Forelimb muscle (tissue), 1 donor: ENCODE results near the gene NLRP8. TPM values are rescaled to one million over a fixed set of nuclear protein-coding genes. Genes with fewer than 3 reads are reported as not detected.
"Not testable (repeated sequence)": the region's sequence is repeated elsewhere in the genome, so short reads cannot be mapped to it uniquely, and the experiment has no call there.

ENCODE experiments used
- DNase-seq: peaks from one replicate; pipeline ENCODE4 v3.0.0-alpha.2; 2013; ENCODE audit warnings: low read depth
- polyA plus RNA-seq: library from polyadenylated mRNA; unstranded; fragments of 120-200 nt; gene quantifications from one replicate; pipeline ENCODE4 v1.2.1, GENCODE V29; 2013; ENCODE audit not compliant: insufficient read length

The NLRP8 gene
- not detected for polyA plus RNA-seq

DNA sequence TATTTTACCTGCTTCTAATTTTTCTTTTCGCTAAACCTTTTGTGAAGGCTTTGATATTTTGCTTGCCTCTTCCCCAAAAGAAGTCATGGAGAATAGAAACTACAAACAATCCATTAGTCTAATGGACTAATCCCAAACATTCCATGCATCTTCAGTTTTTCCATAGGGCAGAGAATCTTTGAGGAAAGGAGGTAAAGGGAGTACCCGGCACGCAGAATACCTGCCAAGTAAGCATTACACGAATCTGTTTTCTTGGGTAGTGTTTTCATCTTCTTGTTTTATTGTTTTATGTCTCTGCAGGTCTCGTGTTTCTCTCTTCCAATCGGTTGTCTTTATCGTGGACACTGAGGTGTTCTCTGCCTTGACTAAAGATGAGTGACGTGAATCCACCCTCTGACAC is at the start of gene NLRP8:
Gene NLRP8 (plus strand): TSS at position 301 of the 400 bp plus-strand sequence.
- no peak for DNase-seq

DNA sequence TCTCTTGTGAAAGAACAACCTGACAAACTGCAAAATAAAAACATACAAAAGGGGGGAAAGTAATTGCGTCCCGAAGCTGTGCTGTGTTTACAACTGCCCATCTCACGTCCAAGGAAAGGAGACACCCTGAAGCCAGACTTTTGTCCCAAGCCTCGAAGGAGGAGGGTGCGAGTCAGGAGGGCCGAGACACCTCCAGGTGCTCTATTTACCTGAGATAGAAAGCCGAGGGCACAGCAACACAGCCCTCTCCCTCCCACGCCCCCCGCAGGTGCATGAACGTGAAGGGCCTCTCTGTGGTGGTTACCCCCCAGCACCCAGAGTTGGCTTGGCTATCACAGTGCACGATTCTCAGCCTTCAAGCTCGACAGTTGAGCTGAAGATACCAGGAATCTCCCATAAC is 48.7 kb upstream of the NLRP8 start:
- no peak for DNase-seq

DNA sequence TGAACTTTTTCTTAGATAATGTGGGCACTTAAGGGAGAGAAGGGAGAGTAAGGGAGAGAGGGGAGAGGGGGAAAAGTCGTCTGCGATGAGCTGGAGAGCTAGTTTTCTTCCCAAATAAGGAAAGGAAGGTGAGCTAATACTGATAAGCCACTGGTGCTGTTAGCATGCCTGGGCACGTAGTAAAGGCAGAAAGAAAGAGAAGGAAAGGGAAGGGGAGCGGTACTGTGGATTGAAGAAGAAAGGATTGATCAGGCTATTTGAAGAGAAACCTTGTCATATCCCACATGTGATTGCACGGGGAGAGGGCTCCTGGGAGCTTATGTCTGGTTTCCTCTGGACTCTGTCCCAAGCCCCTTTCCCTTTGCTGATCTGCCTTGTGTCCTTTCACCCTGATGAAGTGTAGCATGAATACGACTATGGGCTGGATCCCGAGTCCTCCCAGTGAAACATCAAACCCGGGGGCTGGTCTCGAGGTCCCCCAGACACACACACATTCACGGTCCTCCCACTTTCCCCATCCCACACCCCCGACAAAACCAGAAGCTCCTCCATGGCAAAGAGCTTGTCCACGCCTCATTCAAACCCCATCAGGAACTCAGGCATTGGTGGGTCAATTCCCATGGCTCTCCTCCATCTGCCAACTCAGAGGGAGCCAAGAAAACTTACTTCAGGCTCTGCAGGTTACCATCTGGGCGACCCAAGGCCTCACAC is 46.1 kb upstream of the NLRP8 start:
- no peak for DNase-seq

DNA sequence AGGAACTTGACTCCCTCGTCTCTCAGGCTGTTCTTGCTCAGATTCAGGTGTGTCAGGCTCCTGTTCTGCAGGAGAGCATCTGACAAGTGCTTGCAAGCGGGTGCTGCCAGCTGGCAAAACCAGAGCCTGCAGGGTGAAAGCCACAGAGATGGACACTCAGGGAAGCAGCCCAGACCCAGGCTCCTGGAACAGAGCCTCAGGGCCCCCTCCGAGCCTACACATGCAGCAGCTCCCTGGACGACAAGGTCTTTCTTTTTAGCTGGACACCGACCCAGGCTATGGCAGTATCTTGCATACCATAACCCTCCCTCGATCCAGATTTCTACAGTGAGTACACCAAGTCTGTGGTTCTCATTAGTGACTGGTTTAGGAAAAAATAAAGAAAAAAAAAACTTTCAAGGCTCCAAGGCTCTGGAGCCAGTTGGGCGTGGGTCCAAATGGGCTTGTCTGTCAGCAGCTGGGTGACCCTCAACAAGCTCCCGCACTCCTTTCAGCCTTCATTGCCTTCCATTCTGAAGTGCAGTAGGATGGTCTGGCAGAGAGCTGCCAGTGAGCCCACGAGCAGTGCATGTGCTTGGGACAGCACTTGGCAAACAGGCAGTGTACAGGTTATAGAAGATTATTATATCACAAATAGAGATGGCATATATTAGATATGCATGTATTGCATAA is 45.4 kb upstream of the NLRP8 start:
- DNase-seq: no peak

DNA sequence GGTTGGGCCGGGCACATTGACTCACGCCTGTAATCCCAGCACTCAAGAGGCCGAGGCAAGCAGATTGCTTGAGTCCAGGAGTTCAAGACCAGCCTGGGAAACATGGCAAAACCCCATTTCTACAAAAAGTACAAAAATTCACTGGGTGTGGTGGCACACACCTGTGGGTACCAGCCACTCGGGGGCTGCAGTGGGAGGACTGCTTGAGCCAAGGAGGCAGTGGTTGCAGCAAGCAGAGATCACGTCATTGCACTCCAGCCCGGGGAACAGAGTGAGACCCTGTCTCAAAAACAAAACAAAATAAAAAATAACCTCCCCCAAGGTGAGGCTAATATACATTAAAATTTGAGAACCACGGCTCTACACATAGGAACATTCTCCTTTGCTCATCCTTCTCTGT is 40.3 kb upstream of the NLRP8 start:
- no peak for DNase-seq

DNA sequence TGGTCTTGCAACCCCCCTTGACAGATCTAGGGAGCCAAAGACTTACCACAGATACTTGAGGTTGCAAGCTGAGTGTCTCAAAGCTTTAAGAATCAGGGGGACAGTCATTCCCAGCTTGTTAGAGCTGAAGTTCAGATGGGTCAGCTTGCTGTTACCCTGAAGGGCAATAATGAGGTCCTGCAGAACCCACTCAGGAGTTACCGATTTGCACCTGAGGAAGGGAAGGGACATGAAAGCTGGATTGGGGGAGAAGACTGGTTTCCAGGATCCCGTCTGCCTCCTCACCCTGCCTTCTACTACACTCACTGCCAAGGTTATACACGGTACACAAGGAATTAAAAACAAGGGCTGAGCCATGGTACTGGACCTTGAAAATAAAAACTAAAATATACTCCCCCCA is 39.9 kb upstream of the NLRP8 start:
- DNase-seq: no peak

DNA sequence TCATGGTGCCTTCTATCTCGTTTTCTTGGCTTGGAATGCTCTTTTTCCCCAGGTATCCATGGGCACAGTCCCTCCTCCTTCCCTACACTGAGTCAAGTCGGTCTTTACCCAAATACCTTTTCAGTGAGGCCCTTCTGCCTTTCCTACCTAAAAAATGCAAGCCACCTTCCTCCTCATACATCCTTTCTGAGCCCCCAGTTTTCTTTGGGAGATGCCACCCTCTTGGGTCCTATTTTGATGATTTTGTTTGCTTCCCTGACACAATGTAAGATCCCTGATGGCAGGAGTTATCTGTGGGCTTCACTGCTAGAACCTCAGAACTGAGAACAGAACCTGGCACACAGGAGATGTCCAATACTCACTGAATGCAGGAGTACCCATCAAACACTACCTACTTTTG is 37.8 kb upstream of the NLRP8 start:
- no peak for DNase-seq

DNA sequence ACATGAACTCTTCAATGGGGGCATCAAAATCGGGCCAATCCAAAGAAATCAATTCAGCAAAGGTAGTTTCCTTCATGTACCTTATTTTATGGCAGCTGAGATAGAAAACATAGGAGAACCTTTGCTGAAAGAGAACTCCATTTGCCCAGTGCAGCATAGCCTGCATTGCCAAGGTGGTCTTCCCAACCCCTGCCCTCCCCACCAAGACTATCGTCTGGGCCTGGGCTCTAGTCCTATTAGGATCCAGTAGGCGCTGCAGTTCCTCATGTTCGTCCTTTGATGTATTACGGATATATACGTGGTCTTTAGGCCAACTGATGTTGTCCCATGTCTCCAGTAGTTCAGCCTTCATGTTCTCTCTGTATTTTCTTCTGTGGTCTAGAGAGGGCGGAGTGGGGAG is 34.7 kb upstream of the NLRP8 start:
- no peak for DNase-seq

DNA sequence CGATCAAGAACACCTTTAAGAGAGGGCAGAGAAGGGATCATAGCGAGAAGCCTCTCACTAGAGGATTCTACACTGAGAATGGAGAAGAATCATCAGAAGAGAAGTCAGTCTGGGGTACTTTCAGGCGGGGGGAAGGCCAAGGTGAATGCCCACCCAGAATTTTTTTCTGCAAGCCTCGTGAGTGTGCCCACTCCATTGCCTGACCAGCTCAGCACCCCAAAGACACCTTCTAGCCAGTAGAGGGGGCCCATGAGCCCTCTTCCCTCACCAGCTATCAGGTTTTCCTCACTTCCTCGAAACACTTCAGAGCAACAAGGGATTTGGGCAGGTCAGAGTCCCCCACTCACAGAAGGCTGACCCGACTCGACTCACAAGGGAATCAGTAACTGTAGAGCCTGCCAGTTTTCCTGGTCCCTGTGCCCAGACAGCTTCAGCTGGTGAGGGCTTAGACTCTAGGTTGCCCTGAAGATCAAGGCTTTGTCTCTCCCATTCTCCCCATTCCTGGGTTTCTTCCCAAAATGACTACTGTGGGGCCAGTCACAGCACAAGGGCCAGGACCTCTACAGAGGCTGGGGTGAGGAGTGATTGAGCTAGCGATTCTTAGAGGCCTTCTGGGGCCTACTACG is 33.9 kb upstream of the NLRP8 start:
- no peak for DNase-seq

DNA sequence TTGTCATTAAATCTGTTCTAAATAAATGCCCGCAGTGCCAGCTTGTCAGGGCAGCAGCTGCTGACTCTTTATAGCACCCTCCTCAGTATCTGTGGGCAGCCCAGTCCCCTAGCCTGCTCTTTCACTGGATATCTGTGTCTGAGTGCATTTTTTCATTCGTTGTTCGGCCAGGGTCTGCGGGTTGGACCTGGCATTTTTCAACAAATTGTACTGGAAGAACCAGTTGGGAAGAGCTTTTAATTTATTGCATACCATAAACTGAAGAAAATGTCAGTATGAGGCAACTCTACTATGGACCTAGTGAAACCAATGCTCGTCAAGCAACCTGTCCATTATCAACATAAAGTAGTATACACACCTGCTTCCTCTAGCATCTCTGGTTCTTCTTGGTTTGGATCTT is 24.1 kb upstream of the NLRP8 start:
- DNase-seq: no peak

DNA sequence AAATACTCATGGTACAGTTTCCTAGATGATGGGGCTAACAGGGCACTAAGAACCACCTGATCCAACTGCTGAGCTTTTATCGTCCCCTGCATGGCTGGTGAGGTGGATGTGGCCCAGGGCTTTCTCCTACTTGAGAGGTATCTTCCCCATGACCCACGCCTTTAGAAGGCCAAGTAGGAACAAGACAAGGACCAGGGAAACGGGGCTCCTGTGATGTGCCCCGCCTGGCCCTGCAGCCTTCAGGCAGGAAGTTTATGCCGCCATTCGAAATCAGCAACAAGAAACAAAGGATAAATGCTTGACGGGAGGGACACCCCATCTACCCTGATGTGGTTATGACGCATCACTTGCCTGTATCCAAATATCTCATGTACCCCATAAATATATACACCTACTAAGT is 19.6 kb upstream of the NLRP8 start:
- no peak for DNase-seq

DNA sequence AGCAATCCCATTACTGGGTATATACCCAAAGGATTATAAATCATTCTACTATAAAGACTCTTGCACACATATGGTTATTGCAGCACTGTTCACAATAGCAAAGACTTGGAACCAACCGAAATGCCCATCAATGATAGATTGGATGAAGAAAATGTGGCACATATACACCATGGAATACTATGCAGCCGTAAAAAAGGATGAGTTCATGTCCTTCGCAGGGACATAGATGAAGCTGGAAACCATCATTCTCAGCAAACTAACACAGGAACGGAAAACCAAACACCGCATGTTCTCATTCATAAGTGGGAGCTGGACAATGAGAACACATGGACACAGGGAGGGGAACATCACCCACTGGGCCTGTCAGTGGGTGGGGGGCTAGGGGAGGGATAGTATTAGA is 18.4 kb upstream of the NLRP8 start:
- not testable (repeated sequence) for DNase-seq

DNA sequence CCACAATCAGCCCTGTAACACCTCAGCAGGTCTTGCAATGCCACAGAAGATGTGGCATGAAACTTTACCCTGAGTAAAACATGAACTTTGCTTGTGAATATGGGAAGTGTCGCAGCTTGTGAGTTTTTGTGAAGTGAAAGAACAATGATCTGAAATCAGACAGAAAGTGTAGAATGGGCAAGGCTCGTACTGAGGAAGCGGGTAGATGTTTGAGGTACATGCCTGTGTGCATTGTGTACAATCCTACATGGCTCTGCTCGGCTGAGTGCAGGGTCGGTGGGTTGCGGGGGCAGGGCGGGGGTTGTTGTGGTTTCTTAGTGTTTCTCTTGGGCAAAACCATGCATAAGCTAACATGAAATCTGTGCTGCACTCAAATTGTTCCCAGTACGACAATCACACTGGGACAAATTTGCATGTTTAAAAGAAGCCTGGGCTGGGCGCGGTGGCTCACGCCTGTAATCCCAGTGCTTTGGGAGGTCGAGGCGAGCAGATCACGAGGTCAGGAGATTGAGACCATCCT is 16.6 kb upstream of the NLRP8 start:
- no peak for DNase-seq

DNA sequence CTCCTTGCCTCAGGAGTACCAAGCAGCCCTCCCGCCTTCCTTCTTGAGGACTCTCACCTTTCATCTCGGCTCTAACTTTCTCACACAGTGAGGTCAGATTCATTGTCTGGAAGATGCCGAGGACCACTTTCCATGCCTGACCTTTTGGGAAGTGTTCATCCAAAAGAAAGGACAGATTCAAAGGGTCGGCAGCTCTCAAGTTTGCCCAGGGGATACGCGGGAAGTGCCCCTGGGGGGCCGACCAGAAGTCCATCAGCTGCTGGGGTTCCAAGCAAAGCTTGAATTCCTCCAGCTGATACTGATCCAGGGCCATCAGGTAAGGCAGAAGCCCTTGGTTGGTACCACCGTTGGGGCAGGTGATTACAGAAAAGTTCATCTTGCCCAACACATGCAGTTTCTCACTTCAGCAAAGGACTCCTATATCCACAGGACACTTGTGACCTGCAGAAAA is 15.7 kb upstream of the NLRP8 start, which contains the start of gene NLRP13:
Gene NLRP13 (minus strand): TSS at position 401 of the 451 bp plus-strand sequence. CDS start 25 bp downstream, at position 376.
- DNase-seq: no peak

DNA sequence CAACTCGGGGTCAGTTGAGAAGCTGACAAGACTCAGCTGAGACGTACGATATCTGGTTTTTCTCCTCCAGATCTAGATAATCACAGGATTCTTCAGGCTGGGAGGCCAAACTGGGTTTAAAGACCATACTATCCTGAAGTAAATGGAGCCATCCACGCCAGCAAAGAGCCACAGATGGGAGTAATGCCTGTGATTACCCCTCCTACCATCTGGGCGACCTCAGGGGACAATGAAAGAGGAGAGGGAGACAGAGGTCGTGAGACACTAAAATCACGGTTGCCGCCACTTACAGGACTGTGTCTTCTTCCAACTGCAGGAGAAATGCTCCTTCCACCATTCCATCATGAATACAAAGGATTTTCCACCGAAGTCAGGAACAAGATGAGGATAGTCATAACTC is 12.4 kb upstream of the NLRP8 start:
- no peak for DNase-seq

DNA sequence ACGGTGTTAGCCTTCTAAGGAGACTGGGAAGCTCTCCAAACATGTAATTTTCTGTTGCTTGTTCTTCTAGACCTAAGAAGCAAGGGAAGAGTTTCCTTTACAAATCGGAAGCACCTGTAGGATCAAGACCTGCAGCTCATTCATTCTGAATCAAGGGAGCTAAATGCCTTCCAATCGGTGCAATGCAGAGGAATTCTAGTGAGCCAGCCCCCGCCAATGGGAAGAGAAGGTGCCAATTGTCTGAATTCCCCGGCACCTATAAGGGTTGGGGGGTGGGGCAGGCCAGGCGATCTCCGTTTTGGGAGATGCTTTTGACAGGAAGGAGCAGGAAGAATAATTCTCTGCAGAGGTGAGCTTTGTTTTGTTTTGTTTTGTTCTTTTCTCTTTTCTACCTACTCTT is 8.4 kb upstream of the NLRP8 start:
- no peak for DNase-seq

DNA sequence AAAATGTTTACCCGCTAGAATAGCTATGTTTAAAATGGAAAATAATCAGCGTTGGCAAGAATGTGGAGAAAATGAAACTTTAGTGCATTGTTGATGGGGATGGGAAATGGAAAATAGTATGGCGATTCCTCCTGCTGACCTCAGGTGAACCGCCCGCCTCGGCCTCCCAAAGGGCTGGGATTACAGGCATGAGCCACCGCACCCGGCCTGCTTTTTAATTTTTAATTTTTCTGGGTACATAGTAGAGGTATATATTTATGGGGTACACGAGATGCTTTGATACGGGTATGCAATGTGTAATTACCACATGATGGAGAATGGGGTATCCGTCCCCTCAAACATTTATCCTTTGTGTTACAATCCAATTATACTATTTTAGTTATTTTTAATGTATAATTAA is 7.3 kb upstream of the NLRP8 start:
- no peak for DNase-seq

DNA sequence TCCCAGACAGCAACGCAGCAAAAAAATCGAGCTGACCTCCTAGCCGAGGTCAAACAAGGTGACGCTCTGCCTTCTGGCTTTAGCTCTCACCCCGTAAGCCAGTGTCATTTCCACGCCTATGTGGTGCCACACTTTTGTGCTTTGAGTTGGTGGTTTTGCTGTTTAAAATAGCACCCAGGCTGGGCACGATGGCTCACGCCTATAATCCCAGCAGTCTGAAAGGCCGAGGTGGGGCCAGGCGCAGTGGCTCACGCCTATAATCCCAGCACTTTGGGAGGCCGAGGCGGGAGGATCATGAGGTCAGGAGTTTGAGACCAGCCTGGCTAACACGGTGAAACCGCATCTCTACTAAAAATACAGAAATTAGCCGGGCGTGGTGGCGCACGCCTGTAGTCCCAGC is 2.9 kb downstream of the NLRP8 start:
- DNase-seq: not testable (repeated sequence)

DNA sequence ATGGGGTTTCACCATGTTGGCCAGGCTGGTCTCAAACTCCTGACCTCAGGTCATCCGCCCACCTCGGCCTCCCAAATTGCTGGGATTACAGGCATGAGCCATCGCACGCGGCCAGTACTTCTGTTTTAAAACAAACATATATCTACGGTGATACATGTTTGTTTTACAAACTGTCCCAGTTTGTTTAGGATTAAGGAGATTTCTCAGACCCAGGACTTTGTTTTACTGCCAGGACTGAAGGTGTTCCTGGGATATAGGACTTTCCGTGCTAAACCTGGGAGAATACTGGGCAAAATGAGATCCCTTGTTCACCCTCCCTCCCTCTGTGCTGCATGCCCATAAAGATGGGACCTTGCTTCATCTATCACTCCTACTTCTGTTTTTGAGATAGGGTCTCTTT is 8.8 kb downstream of the NLRP8 start:
- DNase-seq: no peak

DNA sequence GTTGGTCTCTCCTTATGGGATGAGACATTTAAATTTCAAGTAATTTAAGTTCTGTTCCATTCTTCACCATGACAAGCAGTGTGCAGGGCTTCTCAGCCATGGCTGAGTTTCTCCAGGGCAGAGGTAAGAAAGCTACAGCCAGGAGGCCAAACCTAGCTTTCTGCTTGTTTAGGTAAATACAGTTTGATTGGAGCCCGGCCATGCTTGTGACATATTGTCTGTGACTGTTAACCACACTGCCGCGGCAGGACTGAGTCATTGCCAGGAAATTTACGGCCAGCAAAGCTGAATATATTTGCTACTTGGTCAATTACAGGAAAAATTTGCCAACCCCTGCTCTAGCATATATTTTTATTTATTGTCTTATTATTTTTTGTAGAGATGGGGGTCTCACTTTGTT is 10.7 kb downstream of the NLRP8 start:
- DNase-seq: no peak

DNA sequence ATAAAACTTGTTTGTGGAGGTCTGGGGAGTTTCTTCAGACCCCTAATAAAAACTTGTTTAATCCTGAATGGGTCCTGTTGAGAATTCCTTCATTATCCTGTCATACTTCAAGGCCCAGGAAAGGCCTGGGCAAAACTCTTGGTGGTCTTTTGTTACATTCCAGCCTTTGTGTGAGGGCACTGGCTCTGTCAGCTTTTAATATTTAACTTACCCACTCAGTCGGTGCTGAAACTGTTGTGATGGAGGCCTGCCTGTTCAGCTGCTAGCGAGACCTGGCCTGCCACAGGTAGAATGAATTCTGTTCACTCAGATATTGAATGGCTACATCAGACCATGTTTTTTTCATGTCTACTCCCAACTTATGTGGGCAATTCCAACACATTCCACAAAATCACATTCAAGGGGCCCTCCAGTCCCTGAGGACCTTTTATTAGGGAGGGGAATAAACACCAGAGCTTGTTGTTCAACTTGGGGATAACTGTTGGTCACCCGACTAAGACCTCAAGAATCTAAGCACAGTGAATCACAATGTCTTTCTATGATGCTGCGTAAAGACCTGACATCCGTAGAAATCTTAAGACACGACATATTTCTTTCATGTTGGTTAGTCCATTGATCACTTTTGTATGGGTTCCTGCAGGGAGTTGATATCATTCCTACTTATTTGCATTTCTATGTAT is 12.5 kb downstream of the NLRP8 start:
- no peak for DNase-seq

DNA sequence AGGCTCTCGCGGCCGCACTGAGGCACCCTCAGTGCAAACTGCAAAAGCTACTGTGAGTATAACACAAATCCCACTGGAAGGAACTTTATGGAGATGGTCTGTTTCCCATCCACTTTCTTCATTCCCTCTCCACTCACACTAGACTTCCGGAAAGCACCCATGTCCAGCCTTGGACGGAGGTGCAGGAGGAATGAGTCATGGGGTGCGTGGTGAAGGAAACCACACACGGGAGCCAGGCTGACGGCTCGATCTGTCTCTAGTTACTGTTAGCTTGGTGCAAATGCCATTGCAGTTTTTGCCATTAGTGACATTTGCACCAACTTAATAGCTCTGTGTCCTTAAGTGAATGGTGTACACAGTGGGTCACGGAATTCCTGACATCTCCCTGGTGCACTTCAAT is 14.6 kb downstream of the NLRP8 start:
- DNase-seq: no peak
